GM12865 (cell line): ENCODE results near the gene BAD.

Experiments used
- DNase-seq: peaks from one replicate; pipeline ENCODE4 v3.0.0; 2010; ENCODE audit warnings: low read depth
- H3K4me3 ChIP-seq: 2 replicates; pipeline ENCODE4 v1.5.1; 2011; ENCODE audit warnings: mild to moderate bottlenecking, low read depth, low read length, control low read depth
- CTCF ChIP-seq: IDR thresholded peaks from 2 replicates; pipeline ENCODE4 v1.5.1; 2011; ENCODE audit warnings: low read length, control low read depth, low read depth, inconsistent platforms; ENCODE audit not compliant: insufficient read depth; ENCODE audit errors: missing control alignments

BAD gene

GRCh38 chr11:64251753-64252002 lies 32.8 kb downstream of the BAD start:
- no peak for TF ChIP-seq CTCF
- H3K4me3 ChIP-seq = peak overlapping the region; percentile 72
- DNase-seq = no peak

- H3K4me3 ChIP-seq = peak within 1 kb of the TSS; percentile 72
- TF ChIP-seq CTCF = peak; percentile 67
- peak; percentile 63 for DNase-seq
Measured at GRCh38 chr11:64251016-64251752, 33.3 kb downstream of the BAD start, which contains the start of gene PLCB3. TSS of gene PLCB3 (plus strand) at chr11:64251530. CDS start at chr11:64251650, 120 bp downstream.

- no peak for DNase-seq
- peak overlapping the region; percentile 56; the same call in 1 of the 2 replicates for H3K4me3 ChIP-seq
- no peak for TF ChIP-seq CTCF
Measured at GRCh38 chr11:64250415-64251015, 34.0 kb downstream of the BAD start.

GRCh38 chr11:64249563-64250414 lies 34.7 kb downstream of the BAD start:
- no peak for TF ChIP-seq CTCF

GRCh38 chr11:64249038-64249437 lies 35.4 kb downstream of the BAD start:
- H3K4me3 ChIP-seq = no peak overlapping the region
- no peak for TF ChIP-seq CTCF
- no peak for DNase-seq

More at GRCh38 chr11:64249563-64250414, 34.7 kb downstream of the BAD start:
- no peak overlapping the region for H3K4me3 ChIP-seq
- no peak for DNase-seq

GRCh38 chr11:64248578-64248977 lies 35.9 kb downstream of the BAD start:
- no peak for DNase-seq
- no peak for TF ChIP-seq CTCF
- no peak overlapping the region for H3K4me3 ChIP-seq
